Ovary (tissue), 9 donors: ENCODE measurements around the gene COL9A3. TPM values are rescaled to one million over a fixed set of nuclear protein-coding genes. Genes with fewer than 3 reads are reported as not detected.
"Not testable (repeated sequence)": the region's sequence is repeated elsewhere in the genome, so short reads cannot be mapped to it uniquely, and the experiment has no call there.

Experiments used
- DNase-seq, 5 donors: peaks; one replicate each; pipeline ENCODE4 v3.0.0-alpha.2; 2019 to 2020
- H3K27ac ChIP-seq, 2 donors: fragments of 200-600 bp; one replicate each; pipeline versions ENCODE4 v1.5.1 to v1.8.0; 2019 to 2022
- H3K27me3 ChIP-seq: fragments of 200-600 bp; one replicate; pipeline ENCODE4 v1.8.0; 2022
- H3K36me3 ChIP-seq: fragments of 200-600 bp; sonication (generic); one replicate; pipeline ENCODE4 v1.5.1; 2019
- H3K4me1 ChIP-seq: one replicate; pipeline ENCODE4 v1.8.1; 2013; ENCODE audit warnings: mild to moderate bottlenecking, moderate library complexity; ENCODE audit not compliant: insufficient read depth
- H3K4me3 ChIP-seq: fragments of 200-600 bp; sonication (generic); one replicate; pipeline ENCODE4 v1.5.1; 2017
- H3K9me3 ChIP-seq, 2 donors: fragments of 200-600 bp in 1 of 2; sonication (generic) in 1 of 2; one replicate each; pipeline versions ENCODE4 v1.5.1 to v1.8.1; 2013 to 2019; ENCODE audit warnings: mild to moderate bottlenecking in 1 of 2, moderate library complexity in 1 of 2
- EP300 ChIP-seq: sonication (generic); formaldehyde crosslinking; IDR thresholded peaks from one replicate; pipeline ENCODE4 v1.6.1; 2017; ENCODE audit warnings: antibody characterized with exemption
- POLR2A ChIP-seq: fragments of 450-650 bp; IDR thresholded peaks from one replicate; pipeline ENCODE4 v1.6.1; 2017; ENCODE audit warnings: antibody characterized with exemption, mild to moderate bottlenecking, moderate library complexity
- WGBS, 3 donors: extraction: QIAGEN DNeasy Blood & Tissue Kit in 1 of 3; methylation state at CpG; one replicate each; pipeline versions ENCODE4 v1.1.5 to v1.1.7; 2013 to 2017; 5-methylcytosine and 5-hydroxymethylcytosine counted together
- intact Hi-C, 4 donors: fragments of 100-400 bp; cut with DNase I; formaldehyde crosslinking; loops; one replicate each; pipeline versions ENCODE4 v1.11.0 to v1.15.1; 2022 to 2023
- polyA plus RNA-seq, 2 donors: library from polyadenylated mRNA; stranded (reverse); fragments of 200-250 nt in 1 of 2; fragments of 350-450 nt in 1 of 2; fragmentation: Illumina TruSeq in 1 of 2; extraction: RNeasy Lipid Tissue Mini Kit (QIAGEN cat#74804) in 1 of 2; gene quantifications; one replicate each; pipeline ENCODE4 v1.2.3, GENCODE V29; 2013 to 2014
- total RNA-seq, 7 donors: library from RNA; depleted of rRNA in 2 of 7; stranded (reverse); fragments of >200 nt in 2 of 7; fragmentation: NEBNext Ultra II Directional in 3 of 7; extraction: Animal tissue kit (Norgen Biotek cat#: 25700) in 3 of 7; gene quantifications; one replicate each; pipeline versions ENCODE4 v1.1.0 to v1.2.4, GENCODE V29; 2016 to 2023
- TF ChIP-seq, protein P1 (sequence below), 3 donors: fragments of 450-650 bp in 2 of 3; fragments of 200-600 bp in 1 of 3; IDR thresholded peaks; one replicate each; pipeline versions ENCODE4 v1.5.1 to v1.8.0; 2016 to 2022; ENCODE audit warnings: antibody characterized with exemption in 3 of 3, mild to moderate bottlenecking in 1 of 3
- donor health status: DM: no; HTN: no; CAD: no; lungs with moderate emphysema.
- donor health status: DM: no; HTN: no; CAD: no.
- donor health status: Bipolar disorder and iron deficiency.
- donor health status: DM: yes; HTN: yes; CAD: no.
- donor health status: DM: no; HTN: no; CAD: no.
- donor health status: DM: yes; HTN: yes; CAD: no.

The COL9A3 gene
- total and polyA plus RNA-seq, 9 donors = 0.65 to 3.0 (median 1.6) TPM; not detected in 1

DNA sequence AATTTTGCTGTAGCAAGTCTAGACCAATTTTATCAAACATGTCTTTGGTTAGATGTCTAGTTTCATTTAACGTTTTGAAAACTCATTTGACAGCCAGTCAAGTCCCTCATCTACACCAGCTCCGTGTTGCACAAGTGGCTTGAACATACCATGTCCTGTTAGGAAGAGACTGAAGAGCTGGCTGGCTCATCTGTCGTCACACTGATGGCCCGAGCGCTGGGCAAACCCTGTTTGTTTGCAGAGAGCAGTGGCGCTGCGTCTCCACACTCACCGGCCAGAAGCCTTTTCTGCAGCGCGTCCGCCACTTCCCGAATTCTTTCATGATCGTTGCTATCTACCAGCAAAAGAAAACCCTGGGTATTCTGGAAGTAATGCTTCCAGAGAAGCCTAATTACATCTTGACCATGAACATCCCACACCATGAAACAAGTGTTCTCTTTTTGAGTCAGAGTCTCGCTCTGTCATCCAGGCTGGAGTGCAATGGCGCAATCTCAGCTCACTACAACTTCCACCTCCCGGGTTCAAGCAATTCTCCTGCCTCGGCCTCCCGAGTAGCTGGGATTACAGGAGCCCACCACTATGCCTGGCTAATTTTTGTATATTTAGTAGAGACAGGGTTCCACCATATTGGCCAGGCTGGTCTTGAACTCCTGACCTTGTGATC lies 55.5 kb downstream of the COL9A3 start:
- Histone ChIP-seq H3K27me3 (no peaks in the 10 kb centered on the region), H3K9me3 (no peaks in the 10 kb centered on the region), H3K27ac (no peak overlapping the region), H3K4me1 (peaks cover 13% of the 10 kb centered on the region), H3K4me3 (no peak overlapping the region), H3K36me3 (no peaks in the 10 kb centered on the region)
- TF ChIP-seq EP300 (no peak), POLR2A (no peak)
- TF ChIP-seq, protein P1, sequence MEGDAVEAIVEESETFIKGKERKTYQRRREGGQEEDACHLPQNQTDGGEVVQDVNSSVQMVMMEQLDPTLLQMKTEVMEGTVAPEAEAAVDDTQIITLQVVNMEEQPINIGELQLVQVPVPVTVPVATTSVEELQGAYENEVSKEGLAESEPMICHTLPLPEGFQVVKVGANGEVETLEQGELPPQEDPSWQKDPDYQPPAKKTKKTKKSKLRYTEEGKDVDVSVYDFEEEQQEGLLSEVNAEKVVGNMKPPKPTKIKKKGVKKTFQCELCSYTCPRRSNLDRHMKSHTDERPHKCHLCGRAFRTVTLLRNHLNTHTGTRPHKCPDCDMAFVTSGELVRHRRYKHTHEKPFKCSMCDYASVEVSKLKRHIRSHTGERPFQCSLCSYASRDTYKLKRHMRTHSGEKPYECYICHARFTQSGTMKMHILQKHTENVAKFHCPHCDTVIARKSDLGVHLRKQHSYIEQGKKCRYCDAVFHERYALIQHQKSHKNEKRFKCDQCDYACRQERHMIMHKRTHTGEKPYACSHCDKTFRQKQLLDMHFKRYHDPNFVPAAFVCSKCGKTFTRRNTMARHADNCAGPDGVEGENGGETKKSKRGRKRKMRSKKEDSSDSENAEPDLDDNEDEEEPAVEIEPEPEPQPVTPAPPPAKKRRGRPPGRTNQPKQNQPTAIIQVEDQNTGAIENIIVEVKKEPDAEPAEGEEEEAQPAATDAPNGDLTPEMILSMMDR (IDR thresholded peaks at IDR 0.05) = no peak
- 88% methylated on average over 18 of the region's 18 CpGs for WGBS, 3 donors
- no peak for DNase-seq
- intact Hi-C loops = loop anchor here in 2 of 4 donors (10.0 kb wide), 1 partner anchor 132 kb away; the partner anchor contains the start of gene BHLHE23 (in 2 of the 2)

DNA sequence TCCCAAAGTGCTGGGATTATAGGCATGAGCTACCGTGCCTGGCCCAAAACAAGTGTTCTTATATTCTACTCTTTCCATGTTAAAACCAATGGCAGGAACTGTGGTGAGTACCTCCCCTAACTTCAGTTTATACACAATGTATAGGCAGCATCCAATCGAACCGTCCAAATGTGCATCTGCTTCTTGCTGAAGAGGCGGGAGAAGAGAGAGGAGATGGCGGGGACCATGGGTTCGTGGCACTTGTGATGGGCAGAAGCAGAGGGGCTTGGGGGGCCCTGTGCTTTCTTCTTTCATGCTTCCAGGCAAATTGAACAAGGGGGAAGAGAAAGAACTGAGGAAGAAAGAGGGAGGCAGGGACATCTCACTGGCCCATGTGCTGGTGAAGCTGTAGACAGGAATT lies 56.0 kb downstream of the COL9A3 start:
- intact Hi-C loops = loop anchor here in 2 of 4 donors (10.0 kb wide), 1 partner anchor 132 kb away; the partner anchor contains the start of gene BHLHE23 (in 2 of the 2)
- 88 to 93% (median 90%) methylated on average over 6 of the region's 6 CpGs for WGBS, 3 donors
- H3K4me3 ChIP-seq = no peak overlapping the region
- H3K36me3 ChIP-seq = no peaks in the 10 kb centered on the region
- no peaks in the 10 kb centered on the region for H3K27me3 ChIP-seq
- H3K9me3 ChIP-seq = no peaks in the 10 kb centered on the region
- peaks cover 13% of the 10 kb centered on the region for H3K4me1 ChIP-seq
- DNase-seq = no peak
- no peak overlapping the region for H3K27ac ChIP-seq
- TF ChIP-seq EP300 (no peak), POLR2A (no peak)
- TF ChIP-seq, protein P1 (IDR thresholded peaks at IDR 0.05) = no peak

DNA sequence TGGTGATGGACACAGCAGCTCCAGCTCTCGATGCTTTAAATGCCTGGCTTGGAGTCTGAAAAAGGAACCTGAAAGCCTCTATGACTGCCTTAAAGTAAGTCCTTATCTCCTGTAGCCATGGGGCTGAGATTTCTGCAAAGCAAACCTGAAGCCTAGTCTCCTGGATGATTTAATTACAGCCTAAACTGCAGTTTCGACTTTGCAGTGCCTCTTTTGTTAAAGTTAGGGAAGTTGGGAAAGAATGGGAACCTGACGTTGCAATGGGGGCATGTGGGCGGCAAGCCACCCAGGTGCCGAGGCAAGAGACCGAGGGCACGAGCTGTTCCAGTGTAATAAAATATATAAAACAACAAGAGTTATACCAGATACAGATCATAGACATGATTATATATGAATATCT lies 56.4 kb downstream of the COL9A3 start:
- intact Hi-C loops = loop anchor here in 2 of 4 donors (10.0 kb wide), 1 partner anchor 132 kb away; the partner anchor contains the start of gene BHLHE23 (in 2 of the 2)
- WGBS, 3 donors = 48 to 63% (median 58%) methylated on average over 7 of the region's 7 CpGs
- DNase-seq = no peak
- Histone ChIP-seq H3K4me3 (no peak overlapping the region), H3K9me3 (no peaks in the 10 kb centered on the region), H3K27me3 (no peaks in the 10 kb centered on the region), H3K36me3 (no peaks in the 10 kb centered on the region), H3K27ac (peak overlapping the region in 1 of 2 donors; percentile 0), H3K4me1 (peaks cover 13% of the 10 kb centered on the region)
- TF ChIP-seq, protein P1 (IDR thresholded peaks at IDR 0.05) = no peak
- no peak for TF ChIP-seq POLR2A
- TF ChIP-seq EP300 = no peak

DNA sequence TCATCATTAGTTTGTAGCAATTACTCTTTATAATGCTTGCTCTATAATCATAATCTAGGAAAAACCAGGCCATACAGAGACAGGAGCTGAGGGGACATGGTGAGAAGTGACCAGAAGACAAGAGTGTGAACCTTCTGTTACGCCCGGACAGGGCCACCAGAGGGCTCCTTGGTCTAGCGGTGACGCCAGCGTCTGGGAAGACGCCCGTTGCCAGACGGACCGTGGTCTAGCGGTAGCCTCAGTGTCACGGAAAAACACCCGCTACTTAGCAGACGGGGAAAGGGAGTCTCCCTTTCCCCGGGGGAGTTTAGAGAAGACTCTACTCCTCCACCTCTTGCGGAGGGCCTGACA lies 56.8 kb downstream of the COL9A3 start:
- not testable (repeated sequence) for H3K9me3 ChIP-seq, H3K4me3 ChIP-seq, H3K27me3 ChIP-seq, H3K36me3 ChIP-seq
- Histone ChIP-seq H3K27ac (peak overlapping the region in 1 of 2 donors; percentile 0), H3K4me1 (peaks cover 13% of the 10 kb centered on the region)
- 2 to 5% (median 4%) methylated on average over 15 of the region's 15 CpGs for WGBS, 3 donors
- intact Hi-C loops = loop anchor here in 2 of 4 donors (10.0 kb wide), 1 partner anchor 131 kb away; the partner anchor contains the start of gene BHLHE23 (in 2 of the 2)
- TF ChIP-seq, protein P1 (IDR thresholded peaks at IDR 0.05) = peak; percentile 23 to 59 (median 42)
- DNase-seq = peak; percentile 65 to 81 (median 70)
